Measurements from ENCODE around the gene NDC1. TPM values are rescaled to one million over a fixed set of nuclear protein-coding genes. Genes with fewer than 3 reads are reported as not detected.

NDC1 gene
- total and polyA plus RNA-seq, 10 donors, result 5.2 to 18.2 (median 9.0) TPM

DNA sequence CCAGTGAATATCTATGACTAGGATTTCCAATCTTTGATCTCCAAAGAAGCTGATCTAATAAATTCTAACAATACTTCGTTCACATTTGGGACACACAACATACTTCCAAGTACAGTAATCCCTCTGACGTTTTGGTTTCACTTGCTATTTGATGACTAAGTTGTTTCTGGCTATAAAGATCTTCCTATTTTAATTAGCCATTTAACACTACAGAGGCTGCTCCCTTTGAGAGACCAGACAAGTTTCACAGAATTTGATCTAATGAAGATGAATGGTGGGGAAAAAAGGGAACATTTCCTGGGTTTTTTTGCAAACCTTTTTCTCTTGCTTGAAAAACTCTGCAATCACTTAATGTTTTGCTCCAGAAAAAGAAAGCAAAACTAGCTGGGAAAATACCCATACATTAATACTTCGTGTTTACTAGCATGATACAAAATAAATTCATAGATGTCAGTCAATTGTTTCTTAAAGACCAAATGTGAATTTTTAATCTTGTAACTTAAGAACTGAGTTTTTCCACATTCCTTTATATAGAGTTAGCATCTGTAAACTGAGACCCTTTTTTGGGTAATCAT lies 71.2 kb downstream of the NDC1 start:
- Histone ChIP-seq H3K27me3 (replicated peaks in 1 of 7) (no peaks in the 10 kb centered on the region), H3K36me3 (peaks cover 0 to 55% (median 11%) of the 10 kb centered on the region in 6 donors), H3K4me3 (peak overlapping the region in 6 of 8 donors; percentile 5 to 53 (median 21)), H3K9me3 (peaks cover 0 to 1% (median under 1%) of the 10 kb centered on the region in 8 donors), H3K4me1 (peaks cover 0 to 24% (median 8%) of the 10 kb centered on the region in 6 donors), H3K27ac (peak overlapping the region in 7 of 8 donors; percentile 41 to 70 (median 61))
- 10 to 25% (median 12%) methylated on average over 3 of the region's 3 CpGs for WGBS, 5 donors
- no peak for DNase-seq
- intact Hi-C loops (cut with DNase I; ENCODE audit: low total_unique reads), result no loop called here
- no peak for TF ChIP-seq CTCF (IDR thresholded peaks at IDR 0.05 in 8 of 11, conservative IDR thresholded peaks at IDR 0.05 in 3 of 11)
- no peak for TF ChIP-seq POLR2AphosphoS5 (IDR thresholded peaks at IDR 0.05)
- TF ChIP-seq POLR2A (IDR thresholded peaks at IDR 0.05), result no peak

GRCh38 chr1:53766194-53766742 lies 71.8 kb downstream of the NDC1 start:
- 76 to 92% (median 79%) methylated on average over 3 of the region's 3 CpGs for WGBS, 5 donors
- DNase-seq, result no peak
- TF ChIP-seq CTCF (IDR thresholded peaks at IDR 0.05 in 8 of 11, conservative IDR thresholded peaks at IDR 0.05 in 3 of 11) (no peak), POLR2A (IDR thresholded peaks at IDR 0.05) (no peak), POLR2AphosphoS5 (IDR thresholded peaks at IDR 0.05) (no peak)
- H3K4me3 ChIP-seq, result peak overlapping the region in 3 of 8 donors; percentile 16 to 53 (median 29)
- H3K9me3 ChIP-seq, result peaks cover 0 to 7% (median 6%) of the 10 kb centered on the region in 8 donors
- peaks cover 0 to 49% (median 5%) of the 10 kb centered on the region in 6 donors for H3K36me3 ChIP-seq
- H3K27me3 ChIP-seq (replicated peaks in 1 of 7), result no peaks in the 10 kb centered on the region
- intact Hi-C loops (cut with DNase I; ENCODE audit: low total_unique reads), result no loop called here
- peak overlapping the region in 7 of 8 donors; percentile 41 to 70 (median 61) for H3K27ac ChIP-seq
- peaks cover 0 to 24% (median 8%) of the 10 kb centered on the region in 6 donors for H3K4me1 ChIP-seq

- Histone ChIP-seq H3K27ac (peak overlapping the region in 4 of 8 donors; percentile 44 to 70 (median 60)), H3K4me3 (no peak overlapping the region), H3K4me1 (peaks cover 0 to 24% (median 8%) of the 10 kb centered on the region in 6 donors), H3K9me3 (peaks cover 0 to 9% (median 6%) of the 10 kb centered on the region in 8 donors), H3K36me3 (peaks cover 0 to 42% (median 2%) of the 10 kb centered on the region in 6 donors), H3K27me3 (replicated peaks in 1 of 7) (no peaks in the 10 kb centered on the region)
- intact Hi-C loops (cut with DNase I; ENCODE audit: low total_unique reads), result no loop called here
- no peak for DNase-seq
- WGBS, 5 donors, result 38 to 71% (median 42%) methylated on average over 1 of the region's 1 CpG
- TF ChIP-seq CTCF (IDR thresholded peaks at IDR 0.05 in 8 of 11, conservative IDR thresholded peaks at IDR 0.05 in 3 of 11) (no peak), POLR2AphosphoS5 (IDR thresholded peaks at IDR 0.05) (no peak), POLR2A (IDR thresholded peaks at IDR 0.05) (no peak)
Observed at GRCh38 chr1:53765657-53766056, 72.4 kb downstream of the NDC1 start.

DNA sequence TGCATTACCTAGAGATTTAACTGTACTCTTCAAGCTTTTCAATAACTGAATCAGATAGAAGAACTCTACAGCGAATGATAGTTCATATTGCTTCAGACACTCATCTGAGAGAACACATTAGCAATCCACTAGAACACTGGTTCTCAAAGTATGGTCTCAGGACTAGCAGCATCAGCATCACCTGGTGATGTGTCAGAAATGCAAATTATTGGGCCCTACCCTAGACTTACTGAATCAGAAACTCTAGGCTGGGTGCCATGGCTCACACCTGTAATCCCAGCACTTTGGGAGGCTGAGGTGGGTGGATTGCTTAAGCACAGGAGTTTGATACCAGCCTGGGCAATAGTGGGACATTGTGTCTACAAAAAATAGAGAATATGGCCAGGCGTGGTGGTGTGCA lies 74.2 kb downstream of the NDC1 start:
- Histone ChIP-seq H3K4me1 (peaks cover 0 to 24% (median 8%) of the 10 kb centered on the region in 6 donors), H3K27ac (no peak overlapping the region), H3K27me3 (replicated peaks in 1 of 7) (no peaks in the 10 kb centered on the region), H3K36me3 (peaks cover 0 to 25% (median 0%) of the 10 kb centered on the region in 6 donors), H3K4me3 (no peak overlapping the region), H3K9me3 (peaks cover 0 to 9% (median 6%) of the 10 kb centered on the region in 8 donors)
- WGBS, 5 donors, result 90 to 100% (median 95%) methylated on average over 2 of the region's 2 CpGs
- TF ChIP-seq CTCF (IDR thresholded peaks at IDR 0.05 in 8 of 11, conservative IDR thresholded peaks at IDR 0.05 in 3 of 11) (no peak), POLR2AphosphoS5 (IDR thresholded peaks at IDR 0.05) (no peak), POLR2A (IDR thresholded peaks at IDR 0.05) (no peak)
- intact Hi-C loops (cut with DNase I; ENCODE audit: low total_unique reads), result no loop called here
- no peak for DNase-seq

Measured in spleen (tissue), 11 donors.